Panc1 (cell line): ENCODE data around the gene TAGLN2. TPM values are rescaled to one million over a fixed set of nuclear protein-coding genes. Genes with fewer than 3 reads are reported as not detected.

Source experiments
- ATAC-seq: fragments of 200-7000 bp; cut with Tn5 transposase; 2 replicates; pipeline ENCODE4 v1.9.1; 2020; ENCODE audit warnings: mild to moderate bottlenecking, moderate library complexity
- BruUV-seq: library from RNA; stranded (reverse); fragments of 400-500 nt; replicated peaks from 2 replicates; lab custom pipeline; 2021; lab: Mats Ljungman, UMichigan
- CTCF ChIA-PET: fragments of 300-600 bp; sonication (Branson Sonifier 250); formaldehyde crosslinking; loops from one replicate; lab custom pipeline; 2022; ENCODE audit warnings: antibody characterized with exemption; lab: Charles Lee
- POLR2A ChIA-PET: fragments of 300-600 bp; sonication (Branson Sonifier 250); formaldehyde crosslinking; loops from one replicate; lab custom pipeline; 2022; ENCODE audit warnings: antibody characterized with exemption; lab: Charles Lee
- DNase-seq: peaks from one replicate; pipeline ENCODE4 v3.0.0-alpha.2; 2010; ENCODE audit warnings: low read depth, low spot score
- H3K27ac ChIP-seq: 2 replicates; pipeline ENCODE4 v1.5.1; 2011; ENCODE audit warnings: mild to moderate bottlenecking, low read length, inconsistent platforms
- H3K27me3 ChIP-seq: fragments of 200-500 bp; sonication (Bioruptor generic); 2 replicates; pipeline ENCODE4 v1.6.0; 2014; ENCODE audit warnings: low read length, inconsistent platforms; ENCODE audit not compliant: control insufficient read depth, insufficient read depth
- H3K36me3 ChIP-seq: fragments of 200-500 bp; sonication (Bioruptor generic); 2 replicates; pipeline ENCODE4 v1.5.1; 2014; ENCODE audit warnings: inconsistent platforms, mild to moderate bottlenecking, low read length, moderate library complexity; ENCODE audit not compliant: control insufficient read depth, insufficient read depth
- H3K4me1 ChIP-seq: 2 replicates; pipeline ENCODE4 v1.5.1; 2011; ENCODE audit warnings: inconsistent platforms, mild to moderate bottlenecking, low read length, moderate library complexity; ENCODE audit not compliant: control insufficient read depth, insufficient read depth
- H3K4me3 ChIP-seq, 2 experiments: 2 replicates each; pipeline ENCODE4 v1.5.1; 2011 to 2012; ENCODE audit warnings: low read depth in 2 of 2, low read length in 2 of 2, mild to moderate bottlenecking in 2 of 2, inconsistent platforms in 1 of 2, moderate library complexity in 1 of 2
- H3K9me3 ChIP-seq: fragments of 200-500 bp; sonication (Bioruptor generic); 2 replicates; pipeline ENCODE4 v1.5.1; 2014; ENCODE audit warnings: low read depth, mild to moderate bottlenecking, inconsistent platforms, low read length, moderate library complexity; ENCODE audit not compliant: control insufficient read depth, insufficient read depth
- POLR2AphosphoS5 ChIP-seq: IDR thresholded peaks from 2 replicates; pipeline ENCODE4 v1.6.1; 2012; ENCODE audit warnings: mild to moderate bottlenecking, low read depth, low read length, moderate library complexity
- SIN3A ChIP-seq: IDR thresholded peaks from 2 replicates; pipeline ENCODE4 v1.6.1; 2012; ENCODE audit warnings: low read depth, mild to moderate bottlenecking, low read length, moderate library complexity, borderline replicate concordance; ENCODE audit not compliant: insufficient read depth
- TCF7L2 ChIP-seq: IDR thresholded peaks from 2 replicates; pipeline ENCODE4 v1.6.1; 2011; ENCODE audit warnings: mild to moderate bottlenecking, low read depth, low read length, inconsistent platforms
- in situ Hi-C: cut with HindIII; loops from 2 replicates; pipeline ENCODE4 v1.10.0; 2016; ENCODE audit warnings: low sequenced_read_pairs, low pct_unique_long_range_greater_than_20kb
- intact Hi-C: fragments of 100-400 bp; cut with micrococcal nuclease; formaldehyde crosslinking; loops from one replicate; pipeline ENCODE4 v1.10.0; 2022; ENCODE audit not compliant: unreplicated experiment
- total RNA-seq: library from RNA; stranded (reverse); gene quantifications from one replicate; pipeline ENCODE4 v1.2.1, GENCODE V29; 2021; ENCODE audit not compliant: unreplicated experiment
- TF ChIP-seq, protein P1 (sequence below), 2 experiments: IDR thresholded peaks; 2 replicates each; pipeline ENCODE4 v1.6.1; 2011 to 2012; ENCODE audit warnings: low read depth in 2 of 2, control low read depth in 1 of 2, low read length in 1 of 2, mild to moderate bottlenecking in 1 of 2, moderate library complexity in 1 of 2; ENCODE audit not compliant: insufficient read depth in 1 of 2
- TF ChIP-seq, protein P2 (sequence below): fragments of 450-650 bp; IDR thresholded peaks from 2 replicates; pipeline ENCODE4 v1.5.1; 2017; ENCODE audit warnings: mild to moderate bottlenecking

Gene TAGLN2
- total RNA-seq, 1 experiment from 2014 or later: 474 TPM

- Histone ChIP-seq H3K4me1 (no peaks in the 10 kb centered on the region), H3K9me3 (no peaks in the 10 kb centered on the region), H3K36me3 (no peaks in the 10 kb centered on the region), H3K4me3 (no peak overlapping the region), H3K27me3 (no peaks in the 10 kb centered on the region; the same call in 1 of the 2 replicates), H3K27ac (no peak overlapping the region)
- no peak for ATAC-seq
- TF ChIP-seq, protein P1, sequence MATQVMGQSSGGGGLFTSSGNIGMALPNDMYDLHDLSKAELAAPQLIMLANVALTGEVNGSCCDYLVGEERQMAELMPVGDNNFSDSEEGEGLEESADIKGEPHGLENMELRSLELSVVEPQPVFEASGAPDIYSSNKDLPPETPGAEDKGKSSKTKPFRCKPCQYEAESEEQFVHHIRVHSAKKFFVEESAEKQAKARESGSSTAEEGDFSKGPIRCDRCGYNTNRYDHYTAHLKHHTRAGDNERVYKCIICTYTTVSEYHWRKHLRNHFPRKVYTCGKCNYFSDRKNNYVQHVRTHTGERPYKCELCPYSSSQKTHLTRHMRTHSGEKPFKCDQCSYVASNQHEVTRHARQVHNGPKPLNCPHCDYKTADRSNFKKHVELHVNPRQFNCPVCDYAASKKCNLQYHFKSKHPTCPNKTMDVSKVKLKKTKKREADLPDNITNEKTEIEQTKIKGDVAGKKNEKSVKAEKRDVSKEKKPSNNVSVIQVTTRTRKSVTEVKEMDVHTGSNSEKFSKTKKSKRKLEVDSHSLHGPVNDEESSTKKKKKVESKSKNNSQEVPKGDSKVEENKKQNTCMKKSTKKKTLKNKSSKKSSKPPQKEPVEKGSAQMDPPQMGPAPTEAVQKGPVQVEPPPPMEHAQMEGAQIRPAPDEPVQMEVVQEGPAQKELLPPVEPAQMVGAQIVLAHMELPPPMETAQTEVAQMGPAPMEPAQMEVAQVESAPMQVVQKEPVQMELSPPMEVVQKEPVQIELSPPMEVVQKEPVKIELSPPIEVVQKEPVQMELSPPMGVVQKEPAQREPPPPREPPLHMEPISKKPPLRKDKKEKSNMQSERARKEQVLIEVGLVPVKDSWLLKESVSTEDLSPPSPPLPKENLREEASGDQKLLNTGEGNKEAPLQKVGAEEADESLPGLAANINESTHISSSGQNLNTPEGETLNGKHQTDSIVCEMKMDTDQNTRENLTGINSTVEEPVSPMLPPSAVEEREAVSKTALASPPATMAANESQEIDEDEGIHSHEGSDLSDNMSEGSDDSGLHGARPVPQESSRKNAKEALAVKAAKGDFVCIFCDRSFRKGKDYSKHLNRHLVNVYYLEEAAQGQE (IDR thresholded peaks at IDR 0.05; ENCODE audit: insufficient read depth in 1 of 2, low read depth in 2 of 2, low read length in 1 of 2): no peak
- TF ChIP-seq SIN3A: no peak
- TF ChIP-seq, protein P2, sequence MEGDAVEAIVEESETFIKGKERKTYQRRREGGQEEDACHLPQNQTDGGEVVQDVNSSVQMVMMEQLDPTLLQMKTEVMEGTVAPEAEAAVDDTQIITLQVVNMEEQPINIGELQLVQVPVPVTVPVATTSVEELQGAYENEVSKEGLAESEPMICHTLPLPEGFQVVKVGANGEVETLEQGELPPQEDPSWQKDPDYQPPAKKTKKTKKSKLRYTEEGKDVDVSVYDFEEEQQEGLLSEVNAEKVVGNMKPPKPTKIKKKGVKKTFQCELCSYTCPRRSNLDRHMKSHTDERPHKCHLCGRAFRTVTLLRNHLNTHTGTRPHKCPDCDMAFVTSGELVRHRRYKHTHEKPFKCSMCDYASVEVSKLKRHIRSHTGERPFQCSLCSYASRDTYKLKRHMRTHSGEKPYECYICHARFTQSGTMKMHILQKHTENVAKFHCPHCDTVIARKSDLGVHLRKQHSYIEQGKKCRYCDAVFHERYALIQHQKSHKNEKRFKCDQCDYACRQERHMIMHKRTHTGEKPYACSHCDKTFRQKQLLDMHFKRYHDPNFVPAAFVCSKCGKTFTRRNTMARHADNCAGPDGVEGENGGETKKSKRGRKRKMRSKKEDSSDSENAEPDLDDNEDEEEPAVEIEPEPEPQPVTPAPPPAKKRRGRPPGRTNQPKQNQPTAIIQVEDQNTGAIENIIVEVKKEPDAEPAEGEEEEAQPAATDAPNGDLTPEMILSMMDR: no peak
- TF ChIP-seq POLR2AphosphoS5: no peak
- no peak for TF ChIP-seq TCF7L2
- no peak for DNase-seq
- no TSS peak for BruUV-seq
- CTCF ChIA-PET: no interaction called here
- POLR2A ChIA-PET: no interaction called here
- intact Hi-C loops: no loop called here
- in situ Hi-C loops: no loop called here
These were observed 36.9 kb upstream of the TAGLN2 start for GRCh38 chr1:159962176-159962575.

DNA sequence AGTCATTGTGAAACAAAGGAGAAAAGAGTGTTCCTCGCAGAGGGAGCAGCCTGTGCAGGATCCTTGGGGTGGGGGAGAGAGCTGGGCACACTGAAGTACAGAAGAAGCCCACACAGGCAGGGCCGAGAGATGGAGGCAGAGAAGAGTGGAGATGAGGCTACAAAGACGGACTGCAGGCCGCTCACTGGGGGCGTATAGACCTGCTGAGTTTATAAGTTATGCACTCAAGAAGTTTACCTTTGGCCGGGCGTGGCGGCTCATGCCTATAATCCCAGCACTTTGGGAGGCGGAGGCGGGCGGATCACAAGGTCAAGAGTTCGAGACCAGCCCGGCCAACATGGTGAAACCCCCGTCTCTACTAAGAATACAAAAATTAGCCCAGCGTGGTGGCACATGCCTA, 36.3 kb upstream of the TAGLN2 start:
- Histone ChIP-seq H3K27me3 (no peaks in the 10 kb centered on the region; the same call in 1 of the 2 replicates), H3K27ac (no peak overlapping the region), H3K36me3 (no peaks in the 10 kb centered on the region), H3K9me3 (no peaks in the 10 kb centered on the region), H3K4me1 (no peaks in the 10 kb centered on the region), H3K4me3 (no peak overlapping the region)
- TF ChIP-seq TCF7L2 (no peak), POLR2AphosphoS5 (no peak), SIN3A (no peak)
- TF ChIP-seq, protein P1 (IDR thresholded peaks at IDR 0.05; ENCODE audit: insufficient read depth in 1 of 2, low read depth in 2 of 2, low read length in 1 of 2): no peak
- TF ChIP-seq, protein P2: no peak
- ChIA-PET POLR2A (no interaction called here), CTCF (no interaction called here)
- DNase-seq (no peak), ATAC-seq (no peak)
- intact Hi-C loops (no loop called here), in situ Hi-C loops (no loop called here)
- BruUV-seq: no TSS peak
